UCSD-AML1 (cell line): ENCODE results near the gene ANP32A.

Source experiments
- DNase-seq: peaks from one replicate; lab custom pipeline; 2025; ENCODE audit not compliant: unreplicated experiment; lab: John Stamatoyannopoulos, UW

Gene ANP32A

DNA sequence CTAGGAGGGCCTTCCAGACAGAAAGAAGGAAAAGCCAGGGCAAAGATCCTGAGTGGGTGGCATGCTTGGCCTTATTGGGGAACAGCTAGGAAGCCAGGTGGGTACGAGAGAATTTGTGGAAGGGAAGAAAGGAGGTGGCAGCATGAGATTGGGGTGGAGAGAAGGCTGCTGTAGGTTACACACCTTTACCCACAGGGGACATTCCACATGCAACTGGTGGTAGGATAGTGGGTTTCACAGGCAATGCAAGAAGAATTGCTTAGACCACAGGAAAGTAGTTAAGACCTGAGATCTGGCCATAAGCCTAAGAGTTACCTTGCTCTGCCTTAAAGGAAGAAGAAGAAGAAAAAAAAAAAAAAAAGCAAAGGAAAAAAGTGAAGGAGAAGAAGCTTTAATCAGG is 19.8 kb downstream of the ANP32A start:
- DNase-seq, result no peak

DNA sequence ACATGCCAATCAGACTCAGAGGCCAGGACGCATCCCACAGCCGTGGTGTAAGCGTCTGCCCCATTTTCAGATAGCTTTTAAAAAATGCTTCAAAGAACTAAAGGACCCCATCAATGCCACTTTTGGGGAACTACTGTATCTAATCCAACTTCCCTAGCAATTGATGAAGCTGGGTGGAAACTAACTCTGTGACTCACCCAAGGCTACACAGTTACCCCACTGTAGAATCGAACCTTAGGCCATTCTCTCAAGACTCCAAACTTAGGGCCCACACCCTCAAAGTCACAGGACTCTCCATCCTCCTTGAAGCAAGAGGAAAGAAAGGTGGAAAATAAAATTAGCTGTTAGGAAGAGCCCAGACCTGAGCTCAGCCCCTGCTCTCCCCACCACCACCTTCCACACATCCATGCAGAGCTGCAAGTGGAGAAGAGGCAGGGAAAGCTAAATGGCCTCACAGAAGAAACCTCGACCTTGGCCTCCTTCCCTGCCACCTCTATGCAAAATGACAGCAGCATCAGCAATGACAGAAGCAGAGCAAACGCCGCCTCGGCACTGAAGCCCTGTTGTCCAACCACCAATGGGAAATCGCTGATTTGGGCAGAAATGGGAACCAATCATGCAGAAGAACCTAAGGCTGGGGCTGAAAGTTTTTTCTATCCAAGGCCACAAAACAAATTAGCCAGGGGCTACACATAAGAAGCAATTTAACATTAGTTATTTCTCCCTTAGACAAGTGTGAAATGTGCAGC is 22.2 kb downstream of the ANP32A start:
- no peak for DNase-seq

DNA sequence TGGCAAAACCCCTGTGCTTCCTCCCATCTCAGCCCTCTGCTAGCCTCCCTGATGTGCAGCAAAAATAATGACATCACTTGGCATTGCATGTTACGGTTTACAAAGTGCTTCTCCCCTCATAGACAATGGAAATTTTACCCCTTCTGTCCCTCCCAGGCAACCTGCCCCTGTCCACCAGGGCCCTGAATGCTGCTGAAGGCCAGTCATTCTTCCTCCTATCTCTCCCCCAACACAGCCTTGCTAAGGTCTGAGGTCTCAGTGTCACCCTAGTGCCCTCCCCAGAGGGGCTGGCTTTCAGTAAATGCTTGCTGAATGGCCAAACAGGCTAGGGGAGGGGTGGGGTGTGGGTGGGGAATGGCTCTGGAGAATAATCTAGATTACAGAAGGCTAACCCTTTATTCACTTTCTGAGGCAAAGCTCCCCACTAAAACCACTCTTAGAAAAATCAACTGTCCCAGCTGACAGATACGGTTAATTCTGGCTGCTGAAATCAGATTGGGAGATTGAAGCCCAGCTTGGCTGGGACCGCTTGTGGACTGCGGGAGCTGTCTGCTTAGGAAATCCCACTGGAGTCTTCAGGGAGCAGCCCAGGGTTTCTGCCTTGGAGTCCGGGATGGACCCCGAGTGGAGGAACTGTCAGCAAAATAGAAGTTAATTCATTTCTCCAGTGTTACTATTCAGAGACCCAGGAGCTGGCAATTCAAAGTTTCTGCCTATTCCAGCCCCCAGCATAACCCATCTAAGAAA is 22.9 kb downstream of the ANP32A start:
- no peak for DNase-seq

DNA sequence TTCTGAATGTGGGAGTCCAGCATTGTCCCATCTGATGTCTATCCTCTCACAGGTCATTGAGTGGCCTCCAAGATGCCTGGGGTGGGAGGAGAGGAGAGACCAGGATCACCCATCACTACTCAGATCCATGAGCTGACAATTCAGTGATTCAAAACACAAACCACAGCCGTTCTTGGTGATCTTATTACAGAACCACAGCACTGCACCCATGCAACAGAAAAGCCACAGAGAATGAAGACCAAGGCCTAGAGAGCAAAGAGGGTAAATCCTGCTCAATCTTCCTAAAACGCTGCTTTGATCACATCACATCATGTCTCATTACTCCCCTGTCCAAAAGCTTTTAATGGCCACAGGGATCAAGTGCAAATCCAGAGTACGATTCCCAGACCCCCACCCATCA is 23.5 kb downstream of the ANP32A start:
- no peak for DNase-seq

DNA sequence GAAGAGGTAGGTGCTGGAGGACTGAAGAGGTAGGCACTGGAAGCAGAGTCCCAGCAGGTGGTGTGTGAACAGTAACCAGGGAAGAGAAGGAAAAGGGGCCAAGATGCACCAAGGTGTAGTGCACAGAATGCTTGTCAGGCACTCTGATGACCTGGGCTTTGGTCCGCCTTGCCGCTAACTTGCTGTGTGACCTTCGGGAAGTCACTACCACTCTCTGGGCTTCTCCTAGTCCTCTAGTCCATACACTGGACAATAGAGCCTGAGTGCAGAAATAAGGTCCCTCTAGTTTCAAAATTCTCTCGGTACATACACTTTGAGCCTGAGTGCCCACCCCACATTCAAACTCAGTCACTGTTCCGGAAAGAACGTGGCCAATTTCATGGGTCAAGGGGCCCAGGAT is 24.1 kb downstream of the ANP32A start:
- no peak for DNase-seq

DNA sequence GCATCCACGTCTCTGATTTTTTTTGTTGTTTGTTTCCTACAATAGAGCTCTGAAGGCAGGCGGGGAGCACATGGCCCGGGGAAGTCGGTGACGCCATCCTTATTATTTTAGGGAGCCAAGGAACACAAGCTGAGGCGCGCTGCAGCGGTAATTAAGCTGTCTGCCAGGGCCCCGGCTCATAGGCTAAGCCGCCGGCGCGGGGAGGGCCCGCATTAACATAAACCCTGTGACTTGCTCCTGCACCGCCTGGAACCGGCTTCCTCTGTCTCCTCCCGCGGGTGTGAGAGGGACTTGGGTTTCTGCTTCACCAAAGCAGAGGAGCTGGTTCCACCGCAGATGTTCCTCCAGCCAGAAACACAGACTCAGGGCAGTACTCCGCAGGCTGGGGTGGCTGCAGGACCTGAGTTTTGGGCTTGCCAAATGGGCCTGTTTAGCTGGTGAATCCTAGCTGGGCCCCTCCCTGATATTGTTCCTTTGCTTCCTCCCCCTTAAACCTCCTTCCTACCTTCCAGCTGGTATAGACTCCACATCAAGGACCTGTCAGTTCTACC is 25.3 kb downstream of the ANP32A start:
- peak; percentile 80 for DNase-seq

DNA sequence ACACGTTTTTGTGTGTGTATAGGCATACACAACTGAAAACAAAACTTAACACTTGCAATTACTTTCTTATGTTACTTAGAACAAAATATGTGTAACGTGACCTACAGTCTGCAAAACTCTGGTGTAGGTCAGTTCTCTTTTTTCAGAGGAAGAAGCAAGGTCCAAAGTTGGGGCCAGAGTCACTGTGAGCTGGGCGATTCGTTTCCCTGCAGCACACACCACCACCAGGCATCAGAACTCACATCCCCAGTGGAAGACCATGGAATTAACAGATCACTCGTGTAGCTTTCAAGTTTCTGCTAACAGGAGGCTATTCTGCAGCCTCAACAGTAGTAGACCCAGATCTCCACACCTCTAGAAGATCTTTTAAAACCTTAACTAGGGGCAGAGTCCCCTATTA is 25.8 kb downstream of the ANP32A start:
- DNase-seq, result no peak

DNA sequence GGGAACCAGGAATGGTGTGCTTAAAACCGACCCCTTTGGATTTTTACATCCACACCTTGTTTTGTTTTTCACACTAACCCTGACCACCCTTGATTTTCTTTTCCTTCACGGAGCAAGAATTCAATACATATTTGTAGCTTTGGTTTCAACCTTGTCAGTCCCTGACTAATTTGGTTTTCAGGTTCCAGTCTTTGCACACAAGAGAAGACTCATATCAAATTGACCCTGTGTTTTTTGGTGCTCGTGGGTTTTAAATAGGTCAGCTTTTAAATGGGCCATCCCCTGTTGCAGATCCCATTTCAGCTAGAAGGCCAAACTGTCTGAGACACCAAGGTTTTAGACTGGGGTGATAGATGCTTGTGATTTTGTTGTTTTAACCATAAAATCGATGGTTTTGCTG is 26.4 kb downstream of the ANP32A start:
- DNase-seq, result no peak

DNA sequence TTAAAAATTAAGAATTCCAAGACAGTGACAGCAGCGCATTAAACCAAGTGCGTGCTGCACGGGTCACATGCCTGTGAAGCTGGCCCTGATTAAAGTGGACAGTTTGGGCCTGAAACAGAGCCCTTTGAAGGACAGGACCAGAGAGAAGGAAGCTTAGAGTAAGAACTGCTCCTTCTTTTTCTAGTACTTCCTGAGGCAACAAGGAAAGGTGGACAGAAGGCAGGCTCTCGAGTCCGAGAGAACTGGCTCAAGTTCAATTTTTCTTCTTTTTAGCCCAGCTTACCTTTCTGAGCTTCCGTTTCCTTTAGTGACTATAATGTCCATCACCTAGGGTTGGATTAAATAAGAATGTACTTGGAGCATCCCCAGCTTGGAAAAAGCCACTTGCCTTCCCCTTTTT is 26.9 kb downstream of the ANP32A start:
- no peak for DNase-seq

DNA sequence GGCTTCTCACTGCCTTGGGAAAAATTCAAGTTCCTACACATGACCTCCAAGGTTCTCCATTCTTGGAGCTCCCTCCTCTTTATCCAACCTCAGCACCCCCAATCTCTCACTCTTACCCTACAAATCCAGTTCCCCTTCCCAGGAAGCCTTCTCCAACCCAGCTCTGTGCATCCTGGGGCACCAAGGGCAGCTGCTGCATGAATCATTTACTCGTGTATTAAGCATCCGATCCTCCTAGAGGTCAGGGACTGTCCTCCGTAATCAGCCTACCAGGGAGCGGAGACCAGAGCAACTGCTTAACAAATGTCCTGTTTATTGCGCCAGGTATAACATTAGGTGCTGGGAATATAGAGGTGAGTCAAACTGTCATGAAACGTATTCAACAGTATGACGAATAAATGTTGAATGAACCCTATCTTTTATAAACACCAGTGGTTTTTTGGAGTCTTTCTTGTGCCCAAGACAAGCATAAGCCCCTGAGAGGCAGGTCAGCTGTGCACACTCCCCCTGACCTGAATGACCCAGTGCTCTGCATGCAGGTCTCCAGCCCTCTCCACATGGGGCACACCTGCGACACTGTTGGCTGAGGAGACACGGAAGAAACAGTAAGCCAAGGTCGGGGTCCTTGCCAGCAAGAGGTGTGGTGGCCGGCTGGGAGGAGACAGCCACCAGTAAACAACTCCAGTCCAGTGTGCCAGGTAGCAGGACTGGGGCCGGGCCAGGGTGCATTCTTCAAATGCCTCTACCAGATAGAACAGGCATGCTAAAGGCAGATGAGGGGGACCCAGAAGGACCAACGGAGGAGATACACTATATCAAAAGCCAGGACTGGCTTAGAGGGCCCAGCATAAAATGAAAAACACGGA is 27.6 kb downstream of the ANP32A start:
- no peak for DNase-seq

DNA sequence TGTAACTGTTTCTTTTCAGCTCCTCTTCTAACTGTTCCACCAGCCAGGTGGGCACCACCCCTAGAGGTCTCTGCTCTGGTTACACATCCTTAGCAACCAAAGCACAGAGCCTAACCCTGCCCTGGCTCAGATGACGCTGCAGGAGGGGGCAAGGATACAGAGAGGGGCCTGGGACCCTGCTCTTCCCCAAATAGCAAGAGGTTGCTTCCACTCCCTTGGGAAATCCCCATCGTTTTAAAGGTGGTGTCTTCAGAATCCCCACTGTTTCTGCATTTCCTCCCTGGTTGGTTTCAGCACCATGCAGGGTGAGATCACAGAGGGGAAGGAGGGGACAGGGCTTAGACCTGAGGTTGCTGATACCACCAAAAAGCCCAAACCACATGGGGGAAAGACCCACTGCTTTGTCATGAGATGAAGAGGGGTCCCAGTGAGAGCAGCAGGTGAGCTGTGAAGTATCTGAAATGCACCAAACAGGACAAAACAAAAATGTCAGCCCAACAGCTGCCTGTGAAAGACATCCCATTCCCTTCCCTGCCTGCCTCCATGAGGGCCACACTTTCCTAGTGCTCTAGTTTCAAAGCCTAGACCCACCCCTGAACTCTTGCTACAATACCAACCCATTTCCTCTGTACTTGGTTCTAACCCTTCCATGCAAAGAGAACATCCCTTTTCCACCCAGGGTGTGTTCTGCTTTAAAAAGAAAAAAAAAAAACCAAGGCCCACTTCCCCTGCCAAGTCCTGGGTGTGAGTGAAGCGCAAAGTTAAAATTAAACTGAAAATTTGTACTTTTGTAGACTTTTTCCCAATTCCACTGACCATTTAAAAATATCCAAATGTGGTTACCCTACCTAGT is 29.0 kb downstream of the ANP32A start:
- DNase-seq, result no peak

DNA sequence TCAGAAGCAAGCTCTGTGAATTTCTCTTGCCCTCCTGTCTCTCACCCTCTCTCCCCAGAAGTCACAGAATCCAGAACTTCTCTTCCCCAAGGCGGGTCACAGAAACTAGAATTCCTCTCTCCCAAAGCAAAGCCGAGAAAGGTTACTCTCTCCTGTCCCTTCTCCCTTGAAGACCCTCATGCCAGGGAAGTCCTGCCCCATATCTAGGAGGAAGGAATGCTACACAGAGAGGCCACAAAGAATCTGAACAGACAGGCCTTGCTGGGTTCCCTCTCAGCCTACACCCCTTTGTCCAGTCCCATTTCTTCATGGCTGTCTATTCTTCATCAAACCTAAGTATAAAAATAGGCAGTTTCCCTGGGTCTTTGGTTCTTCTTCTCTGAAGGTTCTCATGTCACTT is 29.8 kb downstream of the ANP32A start:
- no peak for DNase-seq

DNA sequence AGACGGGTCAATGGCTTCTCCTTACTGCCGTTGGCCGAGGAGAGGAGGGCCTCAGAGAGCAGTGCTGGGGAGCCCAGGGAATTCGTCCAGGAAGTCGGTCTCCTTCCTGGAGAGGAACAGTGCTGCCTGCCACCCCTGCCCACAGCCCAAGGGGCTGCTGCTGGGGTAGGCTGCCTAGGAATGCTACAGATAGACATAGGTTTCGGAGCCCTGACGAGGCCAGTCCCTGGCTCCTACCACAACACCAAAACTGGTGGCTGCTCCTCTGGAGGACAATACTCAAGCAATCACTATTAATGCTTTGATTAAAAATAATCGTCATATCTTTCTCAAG is 30.5 kb downstream of the ANP32A start:
- DNase-seq, result no peak

DNA sequence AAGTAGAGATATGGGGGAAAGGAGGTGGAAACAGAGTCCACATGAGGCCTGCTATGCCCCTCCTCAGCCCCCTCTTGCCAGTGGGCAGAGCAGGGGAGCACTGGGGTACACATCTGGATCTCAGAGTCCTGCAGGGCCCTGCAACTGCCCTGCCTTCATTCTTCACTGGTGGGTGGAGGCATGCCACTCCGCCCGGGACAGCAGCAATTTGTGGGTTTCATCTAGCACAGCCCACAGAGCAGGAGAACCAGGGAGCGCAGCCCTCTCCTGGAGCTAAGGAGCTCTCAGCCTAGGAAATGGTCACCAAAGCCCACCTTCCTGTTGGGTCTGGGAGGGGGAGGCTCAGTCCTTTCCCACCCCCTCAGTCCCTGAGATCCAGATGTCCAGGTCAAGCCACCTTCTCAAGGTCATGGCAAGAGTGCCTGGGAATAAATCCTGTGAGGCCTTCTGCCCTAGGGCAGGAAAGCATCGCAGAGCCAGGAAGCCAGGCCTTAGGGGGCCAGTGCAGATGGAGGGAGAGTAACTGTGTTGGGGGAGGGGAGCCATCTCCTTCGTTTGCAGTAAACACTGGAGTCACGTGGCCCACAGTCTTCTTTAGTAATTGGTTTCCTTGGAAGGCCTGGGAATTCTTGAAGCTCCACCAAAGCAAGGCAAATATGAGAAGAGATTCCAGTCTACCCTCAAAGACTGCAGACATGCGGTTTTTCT is 31.0 kb downstream of the ANP32A start:
- no peak for DNase-seq

DNA sequence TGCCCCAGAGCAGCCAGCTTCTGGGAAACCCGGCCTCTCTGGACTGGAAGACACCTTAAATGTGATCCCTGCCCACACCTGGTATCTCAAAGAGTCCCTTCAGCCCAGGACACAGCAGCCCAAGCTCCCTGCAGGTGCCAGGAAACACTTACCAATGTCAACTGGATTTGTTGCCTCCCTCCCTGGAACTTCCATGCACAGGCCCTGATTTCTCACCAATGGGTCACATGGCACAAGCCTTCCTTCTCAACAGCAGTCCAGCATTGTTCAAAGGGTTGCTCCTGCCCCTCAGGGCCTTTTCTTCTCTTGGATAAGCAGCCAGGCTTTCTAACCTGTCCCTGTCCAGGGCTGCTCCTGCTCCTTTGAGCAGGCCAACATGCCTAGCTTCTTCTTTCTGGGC is 31.6 kb downstream of the ANP32A start:
- DNase-seq, result no peak

DNA sequence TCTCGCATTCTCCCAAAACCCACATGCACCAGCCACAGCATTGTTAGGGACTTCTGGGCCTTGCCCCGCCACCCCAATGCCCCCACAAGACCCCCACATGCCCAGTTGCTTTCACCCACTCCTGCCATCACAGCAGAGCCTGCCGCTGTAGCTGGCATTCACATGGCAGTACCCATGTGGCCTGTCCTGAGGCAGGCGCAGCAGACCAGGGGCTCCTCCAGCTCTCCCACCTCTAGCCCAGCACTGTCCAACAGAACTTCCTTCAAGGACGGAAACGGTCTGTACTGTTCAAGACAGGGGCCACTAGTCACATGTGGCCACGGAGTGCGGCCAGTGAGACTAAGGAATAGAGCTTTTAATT is 32.5 kb downstream of the ANP32A start:
- DNase-seq, result no peak

DNA sequence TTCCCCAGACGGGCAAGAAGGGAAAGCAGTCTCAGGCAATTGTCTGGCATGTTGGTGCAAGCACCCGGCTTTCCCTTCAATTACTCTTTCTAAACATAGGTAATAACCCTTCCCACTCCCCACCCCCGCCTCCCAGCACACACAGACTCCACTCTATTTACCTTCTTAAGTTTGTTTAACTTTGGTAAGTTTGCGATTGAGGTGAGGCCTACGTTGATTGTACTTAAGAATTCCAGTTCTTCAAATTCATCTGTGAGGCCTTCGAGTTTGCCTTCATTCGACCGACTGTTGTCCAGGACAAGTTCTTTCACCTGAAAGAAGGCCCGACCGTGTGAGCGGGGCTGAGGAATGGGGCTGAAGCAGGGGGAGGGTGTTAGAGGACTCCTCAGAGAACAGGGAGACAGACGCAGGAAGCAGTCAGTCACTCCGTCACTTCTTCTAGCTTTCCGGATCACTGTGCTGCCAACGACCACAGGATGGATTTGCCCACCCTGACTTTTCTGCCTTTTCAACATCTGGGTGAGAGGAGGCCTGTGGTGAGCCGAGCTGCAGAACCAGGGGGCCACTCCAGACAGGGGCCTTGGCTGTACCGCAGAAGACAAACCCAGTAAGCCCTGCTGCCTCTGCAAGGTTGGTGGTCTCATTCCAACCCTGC is 33.0 kb downstream of the ANP32A start:
- DNase-seq, result no peak

DNA sequence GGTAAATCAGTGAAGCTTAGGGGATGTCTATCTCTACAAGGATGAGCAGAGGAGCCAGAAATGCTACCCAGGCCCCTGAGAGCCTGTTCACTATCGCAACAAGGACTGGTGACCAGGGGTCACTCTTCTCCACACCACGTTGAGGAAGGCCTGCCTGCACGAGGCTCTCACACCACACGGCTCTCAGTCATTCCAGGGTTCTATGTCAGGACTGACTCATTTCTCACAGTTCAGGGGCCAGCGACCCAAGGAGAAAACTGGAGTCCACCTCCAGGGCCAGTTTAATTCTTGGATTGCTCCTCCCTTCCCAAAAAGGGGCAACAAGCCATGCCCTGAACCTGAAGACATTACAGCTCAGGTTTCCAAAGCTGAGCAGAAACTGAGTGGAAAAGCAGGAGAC is 33.9 kb downstream of the ANP32A start:
- no peak for DNase-seq

DNA sequence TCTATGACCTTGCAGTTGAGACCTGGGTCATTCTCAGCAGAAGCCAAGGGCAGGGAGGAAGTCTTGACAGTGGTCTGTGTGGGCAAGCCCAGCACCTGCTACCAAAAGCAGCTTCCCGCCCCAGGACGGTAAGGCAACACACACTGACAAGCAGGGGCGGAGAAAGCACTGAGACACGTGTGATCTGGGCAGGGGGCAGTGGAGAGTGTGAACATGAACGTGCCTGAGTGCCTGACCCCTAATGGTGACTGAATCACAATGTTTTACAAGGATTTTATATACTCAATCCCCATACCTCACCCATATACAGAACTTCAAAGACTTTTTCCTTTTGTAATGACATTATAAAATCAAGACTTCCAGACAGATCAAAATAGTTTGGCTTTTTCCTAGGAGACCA is 35.2 kb downstream of the ANP32A start:
- no peak for DNase-seq

DNA sequence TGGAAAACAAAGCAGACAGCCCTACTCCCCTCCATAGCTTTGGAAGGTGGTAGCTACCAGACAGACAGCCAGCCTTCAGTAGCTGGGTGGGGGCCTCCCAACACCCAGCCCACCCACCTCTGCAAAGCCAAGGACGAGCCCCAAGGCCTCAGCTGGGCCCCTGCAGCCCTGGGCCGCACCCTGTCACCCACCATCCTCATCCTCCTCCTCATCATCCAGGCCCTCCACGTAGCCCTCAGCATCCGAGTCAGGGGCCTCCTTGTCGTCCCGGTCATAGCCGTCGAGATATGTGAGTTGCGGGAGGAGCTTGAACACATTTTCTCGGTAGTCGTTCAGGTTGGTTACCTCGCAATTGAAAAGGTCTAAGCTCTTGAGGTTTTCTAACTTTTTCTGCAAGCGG is 36.5 kb downstream of the ANP32A start:
- no peak for DNase-seq
